ENCODE results near the gene PAMR1.

GRCh38 chr11:35507688-35508087, 17.7 kb downstream of the PAMR1 start:
- TF ChIP-seq SLC30A9 (CRISPR knock-in tag; IDR thresholded peaks at IDR 0.05) (no peak), GATA2 (CRISPR knock-in tag; IDR thresholded peaks at IDR 0.05) (no peak), THAP7 (CRISPR knock-in tag; IDR thresholded peaks at IDR 0.05) (no peak), POLR2A (conservative IDR thresholded peaks at IDR 0.05) (no peak), CTCF (IDR thresholded peaks at IDR 0.05 in 2 of 3, conservative IDR thresholded peaks at IDR 0.05 in 1 of 3; ENCODE audit: insufficient read depth in 2 of 3, low read depth in 1 of 3, low read length in 3 of 3) (no peak), SMAD1 (IDR thresholded peaks at IDR 0.05; ENCODE audit: low read depth, low read length, partially characterized antibody) (no peak)

Data from K562 (cell line).